Neural cell (in vitro differentiated cells): ENCODE measurements around the gene USP36. TPM values are rescaled to one million over a fixed set of nuclear protein-coding genes. Genes with fewer than 3 reads are reported as not detected.

Source experiments
- H2AFZ ChIP-seq: fragments of 200-600, 300-800 bp; sonication (generic), shearing (Covaris generic); 2 replicates; pipeline ENCODE4 v1.6.0; 2014; ENCODE audit warnings: low read depth, mild to moderate bottlenecking, antibody characterized with exemption, low read length, moderate library complexity
- H3F3A ChIP-seq: fragments of 200-600 bp; shearing (Covaris generic); 2 replicates; pipeline ENCODE4 v1.6.1; 2016; ENCODE audit warnings: mild to moderate bottlenecking, moderate library complexity, mixed read lengths, antibody characterized with exemption, low read length; ENCODE audit not compliant: insufficient read depth, poor library complexity, severe bottlenecking
- H3K27ac ChIP-seq: fragments of 200-600, 300-800 bp; sonication (generic), shearing (Covaris generic); 2 replicates; pipeline ENCODE4 v1.5.1; 2014; ENCODE audit warnings: mild to moderate bottlenecking, low read length, moderate library complexity
- H3K27me3 ChIP-seq: fragments of 300-800, 200-600 bp; sonication (generic), shearing (Covaris generic); 2 replicates; pipeline ENCODE4 v1.6.0; 2014; ENCODE audit warnings: mild to moderate bottlenecking, low read depth, low read length, moderate library complexity; ENCODE audit not compliant: insufficient read depth
- H3K36me3 ChIP-seq: fragments of 300-800, 200-600 bp; sonication (generic), shearing (Covaris generic); 2 replicates; pipeline ENCODE4 v1.5.1; 2014; ENCODE audit warnings: mild to moderate bottlenecking, antibody characterized with exemption, low read length, moderate library complexity; ENCODE audit not compliant: insufficient read depth
- H3K4me2 ChIP-seq: fragments of 300-800, 200-600 bp; sonication (generic), shearing (Covaris generic); 2 replicates; pipeline ENCODE4 v1.6.0; 2014; ENCODE audit warnings: mild to moderate bottlenecking, low read length
- H3K4me3 ChIP-seq: fragments of 300-800, 200-600 bp; sonication (generic), shearing (Covaris generic); 2 replicates; pipeline ENCODE4 v1.5.1; 2014; ENCODE audit warnings: mild to moderate bottlenecking, low read length, moderate library complexity
- H3K79me2 ChIP-seq: fragments of 200-600 bp; shearing (Covaris generic); replicated peaks from 2 replicates; pipeline ENCODE4 v1.6.0; 2014; ENCODE audit warnings: mild to moderate bottlenecking, low read length, moderate library complexity; ENCODE audit not compliant: insufficient read depth
- H3K9ac ChIP-seq: fragments of 300-800, 200-600 bp; sonication (generic), shearing (Covaris generic); 2 replicates; pipeline ENCODE4 v1.6.1; 2016; ENCODE audit warnings: mild to moderate bottlenecking, low read length, mixed read lengths
- H3K9me2 ChIP-seq: fragments of 200-600 bp; shearing (Covaris generic); 2 replicates; pipeline ENCODE4 v1.6.1; 2016; ENCODE audit warnings: mild to moderate bottlenecking, low read length, mixed read lengths; ENCODE audit not compliant: insufficient read depth
- H3K9me3 ChIP-seq: fragments of 200-600, 300-800 bp; sonication (generic), shearing (Covaris generic); 2 replicates; pipeline ENCODE4 v1.6.1; 2016; ENCODE audit warnings: mild to moderate bottlenecking, mixed run types, low read length, moderate library complexity, mixed read lengths
- H4K20me1 ChIP-seq: fragments of 200-600 bp; shearing (Covaris generic); 2 replicates; pipeline ENCODE4 v1.6.1; 2016; ENCODE audit warnings: mild to moderate bottlenecking, mixed run types; ENCODE audit not compliant: insufficient read depth
- EP300 ChIP-seq: fragments of 450-650 bp; conservative IDR thresholded peaks from 2 replicates; pipeline ENCODE4 v1.6.1; 2014; ENCODE audit warnings: antibody characterized with exemption, mild to moderate bottlenecking, moderate library complexity; ENCODE audit not compliant: poor library complexity, severe bottlenecking
- EZH2 ChIP-seq: fragments of 200-600, 300-800 bp; shearing (Covaris generic), sonication (generic); IDR thresholded peaks from 2 replicates; pipeline ENCODE4 v1.6.1; 2014; ENCODE audit warnings: antibody characterized with exemption, low read length, borderline replicate concordance, mild to moderate bottlenecking; ENCODE audit not compliant: insufficient read depth, poor library complexity, severe bottlenecking
- MXI1 ChIP-seq: fragments of 450-650 bp; conservative IDR thresholded peaks from 2 replicates; pipeline ENCODE4 v1.6.1; 2014; ENCODE audit warnings: antibody characterized with exemption, mild to moderate bottlenecking; ENCODE audit not compliant: poor library complexity, severe bottlenecking
- POLR2AphosphoS5 ChIP-seq: IDR thresholded peaks from 2 replicates; pipeline ENCODE4 v1.6.1; 2012
- RAD21 ChIP-seq: fragments of 450-650 bp; conservative IDR thresholded peaks from 2 replicates; pipeline ENCODE4 v1.6.1; 2014; ENCODE audit warnings: antibody characterized with exemption, mild to moderate bottlenecking, moderate library complexity
- SMC3 ChIP-seq: fragments of 450-650 bp; conservative IDR thresholded peaks from 2 replicates; pipeline ENCODE4 v1.6.1; 2014; ENCODE audit warnings: antibody characterized with exemption, mild to moderate bottlenecking, moderate library complexity; ENCODE audit not compliant: poor library complexity
- TAF1 ChIP-seq: IDR thresholded peaks from 2 replicates; pipeline ENCODE4 v1.6.1; 2012; ENCODE audit warnings: low read depth
- polyA plus RNA-seq: library from polyadenylated mRNA; depleted of rRNA; stranded (reverse); fragments of >200 nt; gene quantifications from 2 replicates; pipeline ENCODE4 v1.2.3, GENCODE V29; 2014
- TF ChIP-seq, protein P1 (sequence below): fragments of 450-650 bp; IDR thresholded peaks from 2 replicates; pipeline ENCODE4 v1.5.1; 2014; ENCODE audit warnings: antibody characterized with exemption, mild to moderate bottlenecking, moderate library complexity; ENCODE audit not compliant: poor library complexity, severe bottlenecking
- TF ChIP-seq, protein P2 (sequence below): IDR thresholded peaks from 2 replicates; pipeline ENCODE4 v1.6.1; 2012; ENCODE audit warnings: borderline replicate concordance

Gene USP36
- polyA plus RNA-seq, 1 donor from 2014 or later, result 14.4 TPM

DNA sequence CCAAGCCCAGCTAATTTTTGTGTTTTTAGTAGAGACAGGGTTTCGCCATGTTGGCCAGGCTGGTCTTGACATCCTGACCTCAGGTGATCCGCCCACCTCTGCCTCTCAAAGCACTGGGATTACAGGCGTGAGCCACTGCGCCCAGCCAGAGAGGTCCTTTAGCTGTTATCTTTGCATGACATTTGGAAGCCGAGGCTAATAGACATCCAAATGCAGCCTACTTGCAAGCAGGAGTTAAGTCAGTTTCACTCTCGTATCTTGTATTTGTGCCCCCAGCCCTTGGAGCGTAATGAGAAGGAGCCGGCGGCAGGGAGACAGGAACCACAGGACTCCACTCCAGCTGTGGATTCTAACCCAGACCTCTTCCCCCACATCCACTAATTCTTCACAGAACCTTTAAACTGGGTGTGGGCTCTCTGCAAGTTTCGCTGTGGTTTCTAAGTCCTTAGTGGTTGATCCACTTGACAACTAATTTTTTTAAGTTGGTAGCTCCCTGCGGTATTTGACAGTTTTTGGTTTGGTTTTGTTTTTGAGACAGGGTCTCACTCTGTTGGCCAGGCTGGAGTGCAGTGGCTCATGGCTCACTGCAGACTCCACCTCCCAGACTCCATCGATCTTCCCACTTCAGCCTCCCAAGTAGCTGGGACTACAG lies 55.5 kb downstream of the USP36 start:
- TF ChIP-seq SMC3 (no peak), RAD21 (no peak), MXI1 (no peak), EP300 (no peak)
- TF ChIP-seq, protein P1, sequence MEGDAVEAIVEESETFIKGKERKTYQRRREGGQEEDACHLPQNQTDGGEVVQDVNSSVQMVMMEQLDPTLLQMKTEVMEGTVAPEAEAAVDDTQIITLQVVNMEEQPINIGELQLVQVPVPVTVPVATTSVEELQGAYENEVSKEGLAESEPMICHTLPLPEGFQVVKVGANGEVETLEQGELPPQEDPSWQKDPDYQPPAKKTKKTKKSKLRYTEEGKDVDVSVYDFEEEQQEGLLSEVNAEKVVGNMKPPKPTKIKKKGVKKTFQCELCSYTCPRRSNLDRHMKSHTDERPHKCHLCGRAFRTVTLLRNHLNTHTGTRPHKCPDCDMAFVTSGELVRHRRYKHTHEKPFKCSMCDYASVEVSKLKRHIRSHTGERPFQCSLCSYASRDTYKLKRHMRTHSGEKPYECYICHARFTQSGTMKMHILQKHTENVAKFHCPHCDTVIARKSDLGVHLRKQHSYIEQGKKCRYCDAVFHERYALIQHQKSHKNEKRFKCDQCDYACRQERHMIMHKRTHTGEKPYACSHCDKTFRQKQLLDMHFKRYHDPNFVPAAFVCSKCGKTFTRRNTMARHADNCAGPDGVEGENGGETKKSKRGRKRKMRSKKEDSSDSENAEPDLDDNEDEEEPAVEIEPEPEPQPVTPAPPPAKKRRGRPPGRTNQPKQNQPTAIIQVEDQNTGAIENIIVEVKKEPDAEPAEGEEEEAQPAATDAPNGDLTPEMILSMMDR, result no peak
- no peak overlapping the region for H3K27ac ChIP-seq

DNA sequence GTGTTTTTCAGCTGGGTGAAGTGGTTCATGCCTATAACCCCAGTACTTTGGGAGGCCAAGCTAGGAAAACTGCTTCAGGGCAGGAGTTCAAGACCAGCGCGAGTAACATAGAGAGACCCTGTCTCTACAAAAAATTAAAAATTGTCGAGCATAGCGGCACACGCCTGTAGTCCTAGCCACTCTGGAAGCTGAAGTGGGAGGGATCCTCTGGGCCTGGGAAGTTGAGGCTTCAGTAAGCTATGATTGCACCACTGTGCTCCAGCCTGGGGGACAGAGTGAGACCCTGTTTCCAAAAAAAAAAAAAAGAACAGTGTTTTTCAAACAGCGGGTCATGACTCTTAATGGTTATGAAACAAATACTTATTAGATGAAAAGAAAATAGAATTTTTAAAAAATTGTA lies 56.3 kb downstream of the USP36 start:
- no peaks in the 10 kb centered on the region for H4K20me1 ChIP-seq
- H3K4me3 ChIP-seq, result no peak overlapping the region
- H3K36me3 ChIP-seq, result no peaks in the 10 kb centered on the region
- no peaks in the 10 kb centered on the region for H3K9me3 ChIP-seq
- peaks cover 17% of the 10 kb centered on the region for H3K79me2 ChIP-seq
- H3K27ac ChIP-seq, result no peak overlapping the region
- no peaks in the 10 kb centered on the region for H3F3A ChIP-seq
- TF ChIP-seq SMC3 (no peak), RAD21 (no peak), EP300 (no peak), POLR2AphosphoS5 (no peak), EZH2 (no peak), TAF1 (no peak), MXI1 (no peak)
- TF ChIP-seq, protein P2, sequence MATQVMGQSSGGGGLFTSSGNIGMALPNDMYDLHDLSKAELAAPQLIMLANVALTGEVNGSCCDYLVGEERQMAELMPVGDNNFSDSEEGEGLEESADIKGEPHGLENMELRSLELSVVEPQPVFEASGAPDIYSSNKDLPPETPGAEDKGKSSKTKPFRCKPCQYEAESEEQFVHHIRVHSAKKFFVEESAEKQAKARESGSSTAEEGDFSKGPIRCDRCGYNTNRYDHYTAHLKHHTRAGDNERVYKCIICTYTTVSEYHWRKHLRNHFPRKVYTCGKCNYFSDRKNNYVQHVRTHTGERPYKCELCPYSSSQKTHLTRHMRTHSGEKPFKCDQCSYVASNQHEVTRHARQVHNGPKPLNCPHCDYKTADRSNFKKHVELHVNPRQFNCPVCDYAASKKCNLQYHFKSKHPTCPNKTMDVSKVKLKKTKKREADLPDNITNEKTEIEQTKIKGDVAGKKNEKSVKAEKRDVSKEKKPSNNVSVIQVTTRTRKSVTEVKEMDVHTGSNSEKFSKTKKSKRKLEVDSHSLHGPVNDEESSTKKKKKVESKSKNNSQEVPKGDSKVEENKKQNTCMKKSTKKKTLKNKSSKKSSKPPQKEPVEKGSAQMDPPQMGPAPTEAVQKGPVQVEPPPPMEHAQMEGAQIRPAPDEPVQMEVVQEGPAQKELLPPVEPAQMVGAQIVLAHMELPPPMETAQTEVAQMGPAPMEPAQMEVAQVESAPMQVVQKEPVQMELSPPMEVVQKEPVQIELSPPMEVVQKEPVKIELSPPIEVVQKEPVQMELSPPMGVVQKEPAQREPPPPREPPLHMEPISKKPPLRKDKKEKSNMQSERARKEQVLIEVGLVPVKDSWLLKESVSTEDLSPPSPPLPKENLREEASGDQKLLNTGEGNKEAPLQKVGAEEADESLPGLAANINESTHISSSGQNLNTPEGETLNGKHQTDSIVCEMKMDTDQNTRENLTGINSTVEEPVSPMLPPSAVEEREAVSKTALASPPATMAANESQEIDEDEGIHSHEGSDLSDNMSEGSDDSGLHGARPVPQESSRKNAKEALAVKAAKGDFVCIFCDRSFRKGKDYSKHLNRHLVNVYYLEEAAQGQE, result no peak
- TF ChIP-seq, protein P1, result no peak
- no peak overlapping the region for H3K9ac ChIP-seq
- H3K27me3 ChIP-seq, result no peaks in the 10 kb centered on the region
- H2AFZ ChIP-seq, result no peak overlapping the region
- H3K4me2 ChIP-seq, result no peak overlapping the region
- H3K9me2 ChIP-seq, result no peaks in the 10 kb centered on the region

More for the DNA sequence above, 55.5 kb downstream of the USP36 start:
- Histone ChIP-seq H3K36me3 (no peaks in the 10 kb centered on the region), H2AFZ (no peak overlapping the region), H4K20me1 (no peaks in the 10 kb centered on the region), H3K9me2 (no peaks in the 10 kb centered on the region), H3K4me3 (no peak overlapping the region), H3K9me3 (no peaks in the 10 kb centered on the region), H3K27me3 (no peaks in the 10 kb centered on the region), H3K79me2 (peaks cover 10% of the 10 kb centered on the region), H3K9ac (no peak overlapping the region), H3F3A (no peaks in the 10 kb centered on the region), H3K4me2 (no peak overlapping the region)
